ENCODE measurements around the gene RALA.
"Not testable (repeated sequence)": the region's sequence is repeated elsewhere in the genome, so short reads cannot be mapped to it uniquely, and the experiment has no call there.

RALA gene

DNA sequence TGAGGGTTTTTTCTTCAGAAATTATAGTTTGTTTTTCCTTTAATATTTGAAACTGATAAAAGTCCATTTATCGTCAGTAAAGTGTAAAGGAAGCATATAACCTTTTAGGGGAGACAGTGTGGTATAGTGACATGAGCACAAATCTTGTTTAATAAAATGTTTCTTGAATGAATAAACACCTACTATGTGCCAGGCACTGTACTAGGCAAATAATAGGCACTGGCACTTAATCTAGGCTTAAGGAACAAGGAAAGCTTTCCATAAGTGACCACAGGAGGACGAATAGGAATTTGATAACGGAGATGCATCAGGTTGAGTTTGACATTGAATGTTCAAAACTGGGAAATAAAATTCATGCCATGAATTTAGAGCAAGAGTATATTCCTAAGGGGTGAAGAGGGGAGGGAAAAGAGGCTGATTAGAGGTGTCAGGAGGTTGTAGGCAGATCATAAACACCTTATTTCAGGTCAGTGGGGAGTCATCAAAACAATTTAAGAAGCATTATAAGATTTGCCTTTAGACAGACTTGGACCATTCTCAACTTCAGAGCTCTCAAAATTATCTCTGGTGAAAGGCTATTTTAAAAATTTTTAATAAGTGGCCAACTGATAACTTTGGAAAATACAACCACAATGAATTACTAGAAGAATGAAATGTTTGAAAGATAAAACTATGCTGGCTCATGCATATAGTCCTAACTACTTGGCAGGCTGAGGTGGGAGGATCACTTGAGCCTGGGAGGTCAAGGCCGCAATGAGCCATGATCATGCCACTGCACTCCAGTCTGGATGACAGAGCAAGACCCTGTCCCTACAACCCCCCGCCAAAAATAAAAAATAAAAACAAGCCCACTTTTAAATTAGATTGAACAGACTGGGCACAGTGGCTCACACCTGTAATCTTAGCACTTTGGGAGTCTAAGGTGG, 22.4 kb downstream of the RALA start:
- DNase-seq (ENCODE audit: low read depth in 2 of 2): no peak

DNA sequence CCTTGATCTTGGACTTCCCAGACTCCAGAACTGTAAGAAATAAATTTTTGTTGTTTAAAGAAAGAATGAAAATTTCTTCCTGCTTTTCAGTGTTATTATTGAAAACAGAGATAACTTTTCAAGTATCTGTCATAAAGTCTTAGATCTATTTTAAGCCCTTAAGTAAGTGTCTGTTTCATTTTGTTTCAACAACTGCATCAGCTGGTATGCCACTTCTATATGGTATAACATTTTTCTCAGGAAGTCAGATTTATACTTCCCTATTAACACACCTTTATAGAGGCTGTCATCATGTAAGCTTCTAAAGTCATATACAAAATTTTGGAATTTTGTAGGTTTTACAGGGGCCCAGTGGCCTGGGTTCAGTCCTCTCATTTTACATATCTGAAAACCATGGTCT, 24.4 kb downstream of the RALA start:
- no peak for DNase-seq (ENCODE audit: low read depth in 2 of 2)

DNA sequence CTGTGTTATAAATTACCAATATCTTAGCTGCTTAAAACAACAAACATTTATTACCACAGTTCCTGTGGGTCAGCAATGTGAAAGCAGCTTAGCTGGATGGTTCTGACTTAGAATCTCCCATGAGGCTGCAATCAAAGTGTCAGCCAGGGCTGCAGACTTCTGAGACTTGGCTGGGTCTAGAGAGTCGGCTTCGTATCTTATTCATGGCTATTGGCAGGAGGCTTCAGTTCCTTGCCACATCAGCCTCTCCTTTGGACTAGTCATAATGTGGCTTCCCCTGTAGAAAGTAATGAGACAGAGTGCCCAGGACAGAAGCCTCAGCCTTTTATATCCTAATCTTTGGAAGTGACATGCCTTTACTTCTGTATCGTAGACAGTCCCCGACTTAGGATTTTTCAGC, 27.3 kb downstream of the RALA start:
- DNase-seq (ENCODE audit: low read depth in 2 of 2): no peak

DNA sequence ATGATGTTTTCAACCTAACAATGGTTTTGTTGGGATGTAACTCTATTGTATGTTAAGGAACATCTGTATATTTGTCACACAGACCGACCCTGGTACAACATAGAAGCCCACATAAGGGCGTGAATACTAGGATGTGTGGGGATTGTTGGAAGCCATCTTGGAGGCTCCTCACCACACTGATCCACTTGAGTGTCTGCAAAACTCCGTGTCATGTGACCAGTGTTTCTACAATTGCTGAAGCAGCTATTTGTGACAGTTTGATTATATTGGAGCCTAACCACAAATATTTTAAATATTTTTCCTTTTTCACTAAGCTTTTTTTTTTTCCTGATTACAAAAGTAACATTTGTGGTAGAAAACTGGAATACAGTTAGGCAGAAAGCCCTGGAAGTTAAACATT, 27.9 kb downstream of the RALA start:
- no peak for DNase-seq (ENCODE audit: low read depth in 2 of 2)

DNA sequence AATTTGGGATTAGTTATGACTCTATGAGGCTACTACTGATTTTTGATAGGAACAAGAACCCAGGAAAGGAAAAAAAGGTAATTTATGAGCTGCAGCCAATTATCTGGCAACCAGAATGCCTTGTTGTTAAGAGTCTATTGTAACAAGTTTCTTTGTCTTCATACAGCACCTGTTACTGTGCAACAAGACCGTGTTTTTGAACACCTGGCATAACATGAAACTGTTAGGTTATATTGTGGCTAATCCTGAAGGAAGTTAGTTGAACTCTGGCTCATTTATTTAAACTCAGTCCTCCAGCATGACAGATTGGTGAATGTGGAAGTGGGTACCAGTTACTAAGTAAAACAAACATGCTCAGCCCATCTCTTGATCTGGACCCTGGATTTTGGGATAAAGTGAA, 33.0 kb downstream of the RALA start:
- no peak for DNase-seq (ENCODE audit: low read depth in 2 of 2)

DNA sequence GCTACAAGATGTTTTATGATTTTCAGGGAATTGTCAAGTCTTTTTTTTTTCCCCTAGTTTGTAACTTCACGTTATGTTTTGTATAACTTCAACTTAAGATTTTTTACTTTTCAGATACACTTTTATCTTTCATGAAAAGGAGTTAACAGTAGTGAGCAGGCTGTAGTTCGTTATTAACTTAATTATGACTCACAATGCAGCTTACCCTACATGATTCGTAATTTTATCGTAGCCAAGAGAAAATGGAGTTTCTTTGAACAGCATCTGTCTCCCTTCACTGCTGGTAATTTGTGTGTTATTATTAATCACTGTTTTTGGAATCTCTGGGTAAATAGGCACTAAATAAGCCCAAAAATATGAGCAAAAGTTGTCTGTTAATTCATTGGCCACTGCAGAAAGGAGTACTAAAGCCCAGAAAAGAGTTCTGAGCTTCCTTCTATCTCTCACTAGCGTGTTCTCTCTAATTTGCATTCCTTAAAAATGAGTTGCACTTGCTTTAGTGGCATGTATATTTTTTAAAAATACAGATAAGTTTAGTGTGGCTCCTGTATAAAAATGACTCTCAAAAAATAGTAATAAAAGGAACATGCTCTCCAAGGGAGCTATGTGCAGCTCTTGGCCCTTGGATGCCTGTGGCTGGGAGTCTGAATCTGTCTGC, 36.1 kb downstream of the RALA start:
- DNase-seq (ENCODE audit: low read depth in 2 of 2): no peak

DNA sequence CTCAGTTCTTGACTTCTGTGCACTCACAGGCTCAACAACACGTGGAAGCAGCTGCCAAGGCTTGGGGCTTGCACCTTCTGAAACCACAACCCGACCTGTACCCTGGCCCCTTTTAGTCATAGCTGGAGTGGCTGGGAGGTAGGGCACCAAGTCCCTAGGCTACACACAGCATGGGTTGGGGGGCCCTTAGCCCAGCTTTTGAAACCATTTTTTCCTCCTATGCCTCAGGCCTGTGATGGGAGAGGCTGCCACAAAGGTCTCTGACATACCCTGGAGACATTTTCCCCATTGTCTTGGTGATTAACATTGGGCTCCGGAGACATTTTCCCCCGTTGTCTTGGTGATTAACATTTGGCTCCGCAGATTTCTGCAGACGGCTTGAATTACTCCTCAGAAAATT, 38.6 kb downstream of the RALA start:
- no peak for DNase-seq (ENCODE audit: low read depth in 2 of 2)

DNA sequence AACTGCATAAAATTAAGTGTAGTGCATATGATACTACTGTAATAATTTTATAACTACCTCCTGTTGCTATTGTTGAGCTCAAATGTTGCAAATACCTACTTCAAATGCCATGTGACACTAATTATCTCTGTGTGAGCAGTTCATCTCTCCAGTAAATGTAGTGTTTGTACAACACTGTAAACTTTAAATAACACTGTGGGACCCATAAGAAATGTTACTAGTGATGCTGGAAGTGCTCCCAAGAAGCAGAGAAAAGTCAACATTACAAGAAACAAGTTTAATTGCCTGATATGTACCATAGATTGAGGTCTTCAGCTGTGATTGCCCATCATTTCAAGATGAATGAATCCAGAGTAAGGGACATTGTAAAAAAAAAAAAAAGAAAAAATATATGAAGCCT, 39.9 kb downstream of the RALA start:
- no peak for DNase-seq (ENCODE audit: low read depth in 2 of 2)

DNA sequence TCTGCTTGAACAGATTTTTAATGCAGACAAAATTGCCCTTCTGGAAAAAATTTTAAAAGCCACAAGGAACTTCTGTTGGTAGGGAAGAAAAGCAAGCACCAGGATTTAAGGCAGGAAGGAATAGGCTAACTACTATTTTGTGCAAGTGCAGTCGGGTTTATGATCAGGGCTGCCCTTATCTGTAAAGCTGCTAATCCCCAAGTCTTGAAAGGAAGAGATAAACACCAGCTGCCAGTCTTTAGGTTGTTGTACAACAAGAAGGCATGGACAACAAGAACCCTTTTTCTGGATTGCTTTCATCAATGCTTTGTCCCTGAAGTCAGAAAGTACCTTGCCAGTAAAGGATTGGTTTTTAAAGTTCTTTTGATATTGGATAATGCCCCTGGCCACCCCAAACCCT, 40.7 kb downstream of the RALA start:
- no peak for DNase-seq (ENCODE audit: low read depth in 2 of 2)

DNA sequence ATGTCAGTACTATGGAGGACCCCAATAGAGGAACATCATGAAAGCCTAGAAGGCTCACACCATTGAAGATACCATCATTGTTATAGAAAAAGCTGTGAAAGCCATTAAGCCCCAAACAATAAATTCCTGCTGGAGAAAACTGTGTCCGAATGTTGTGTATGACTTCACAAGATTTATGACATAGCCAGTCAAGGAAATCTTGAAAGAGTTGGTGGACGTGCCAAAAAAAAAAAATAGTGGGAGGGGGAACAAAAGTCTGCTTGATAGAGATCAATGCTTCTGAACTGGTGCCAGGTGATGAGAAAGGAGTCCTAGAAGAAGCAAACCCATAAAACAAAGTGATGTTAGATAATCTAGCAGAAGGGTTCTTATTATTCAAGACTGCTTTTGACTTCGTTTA, 41.2 kb downstream of the RALA start:
- DNase-seq (ENCODE audit: low read depth in 2 of 2): no peak

DNA sequence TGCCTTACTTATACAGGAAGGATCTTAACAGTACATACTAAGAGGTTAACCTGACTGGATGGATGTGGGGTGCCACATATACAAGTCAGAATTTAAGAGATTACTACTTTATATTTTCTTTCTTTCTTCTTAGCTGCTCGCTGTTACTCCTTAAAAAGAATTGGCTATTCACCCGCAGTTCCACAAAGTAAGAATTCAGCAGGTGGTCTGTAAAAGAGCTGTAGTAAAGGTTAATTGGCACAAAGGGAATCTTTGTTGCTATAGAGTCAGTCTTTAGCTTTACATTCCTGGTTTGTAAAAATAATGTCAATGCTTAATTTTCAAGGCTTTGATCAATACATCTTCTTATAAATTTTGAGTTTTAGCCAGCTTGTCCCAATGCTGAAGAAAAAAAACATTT, 43.2 kb downstream of the RALA start:
- no peak for DNase-seq (ENCODE audit: low read depth in 2 of 2)

DNA sequence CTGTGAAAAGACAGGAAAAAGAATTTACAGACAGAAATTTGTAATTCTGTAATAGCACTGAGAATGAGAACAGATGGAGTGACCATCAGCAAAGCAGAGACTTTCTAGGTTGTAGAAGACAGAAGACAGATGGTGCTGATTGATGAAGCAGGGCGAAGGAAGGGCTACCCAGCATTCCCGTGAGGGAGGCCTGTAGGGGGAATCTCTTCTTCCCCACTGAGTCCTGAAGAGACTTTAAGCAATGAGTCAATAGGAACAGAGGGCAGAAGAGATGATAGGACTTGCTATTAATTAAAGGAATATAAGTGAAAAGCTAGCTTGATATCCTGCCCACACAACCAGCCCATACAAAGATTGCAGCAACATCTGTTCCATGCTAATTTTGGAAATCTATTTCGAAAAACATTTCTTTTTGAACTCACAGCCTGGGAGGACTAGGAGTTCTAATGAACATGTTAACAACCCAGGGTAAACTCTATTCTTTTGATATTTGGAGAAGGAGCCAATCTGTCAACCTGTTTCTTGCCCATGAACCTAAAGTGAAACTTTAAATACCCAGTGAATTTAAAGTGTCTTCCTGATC, 44.1 kb downstream of the RALA start:
- DNase-seq (ENCODE audit: low read depth in 2 of 2): no peak

DNA sequence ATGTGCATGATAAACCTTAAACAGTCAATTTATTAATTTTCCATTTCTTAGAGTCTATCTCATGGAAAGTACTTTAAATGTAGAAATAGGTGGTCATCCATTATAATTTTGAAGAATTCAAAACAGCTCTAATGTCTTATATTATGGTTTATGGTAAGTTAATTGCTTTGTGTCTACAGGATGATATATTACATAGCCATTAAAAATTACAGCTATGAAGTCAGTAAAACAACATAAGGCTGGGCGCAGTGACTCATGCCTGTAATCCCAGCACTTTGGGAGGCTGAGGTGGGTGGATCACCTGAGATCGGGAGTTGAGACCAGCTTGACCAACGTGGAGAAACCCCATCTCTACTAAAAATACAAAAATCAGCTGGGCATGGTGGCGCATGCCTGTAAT, 44.9 kb downstream of the RALA start:
- not testable (repeated sequence) for DNase-seq (ENCODE audit: low read depth in 2 of 2)

DNA sequence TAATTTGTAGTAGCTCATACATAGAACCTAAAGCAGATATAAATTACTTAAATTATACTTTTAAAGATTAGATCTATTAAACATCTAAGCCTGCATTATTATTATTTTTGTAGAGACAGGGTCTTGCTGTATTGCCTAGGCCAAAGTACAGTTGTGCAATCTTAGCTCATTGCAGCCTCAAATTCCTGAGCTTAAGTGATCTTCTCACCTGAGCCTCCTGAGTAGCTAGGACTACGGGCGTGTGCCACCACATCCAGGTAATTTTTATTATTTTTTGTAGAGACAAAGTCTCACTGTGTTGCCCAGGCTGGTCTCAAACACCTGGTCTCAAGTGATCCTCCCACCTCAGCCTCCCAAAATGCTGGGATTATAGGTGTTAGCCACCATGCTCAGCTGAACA, 46.7 kb downstream of the RALA start:
- no peak for DNase-seq (ENCODE audit: low read depth in 2 of 2)

DNA sequence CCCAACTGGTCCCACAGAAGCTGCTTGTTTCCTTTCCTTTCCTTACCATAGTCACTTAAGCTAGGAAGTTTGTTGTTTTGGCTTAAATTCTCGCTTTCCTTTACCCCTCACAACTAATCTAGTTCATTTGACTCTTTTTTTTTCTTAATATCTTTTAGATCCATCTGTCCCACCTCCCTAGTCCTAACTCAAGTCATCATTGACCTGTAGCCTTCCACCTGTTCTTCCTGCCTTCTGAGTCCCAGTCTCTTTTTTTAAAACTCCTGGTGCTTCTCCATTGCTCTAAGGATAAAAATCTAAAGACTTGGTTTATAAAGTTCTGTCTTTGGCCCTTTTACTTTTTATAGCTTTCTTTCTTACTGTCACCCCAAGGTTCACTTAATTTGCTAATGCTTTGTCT, 47.6 kb downstream of the RALA start:
- DNase-seq (ENCODE audit: low read depth in 2 of 2): no peak

DNA sequence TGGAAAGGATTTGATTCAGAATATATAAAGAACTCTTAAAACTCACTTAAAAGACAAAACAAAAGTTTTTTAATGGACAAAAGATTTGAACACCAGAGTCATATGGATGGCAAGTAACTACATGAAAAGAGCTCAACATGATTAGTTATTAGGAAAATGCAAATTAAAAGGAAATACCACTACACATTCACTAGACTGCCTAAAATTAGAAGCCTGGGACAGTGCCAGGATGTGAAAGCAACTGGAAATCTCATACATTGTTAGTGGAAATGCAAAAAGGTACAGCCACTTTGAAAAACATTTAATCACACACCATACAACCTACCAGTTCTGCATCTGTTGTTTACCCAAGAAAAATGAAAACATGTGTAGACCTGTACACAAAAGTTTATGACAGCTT, 48.8 kb downstream of the RALA start:
- no peak for DNase-seq (ENCODE audit: low read depth in 2 of 2)

DNA sequence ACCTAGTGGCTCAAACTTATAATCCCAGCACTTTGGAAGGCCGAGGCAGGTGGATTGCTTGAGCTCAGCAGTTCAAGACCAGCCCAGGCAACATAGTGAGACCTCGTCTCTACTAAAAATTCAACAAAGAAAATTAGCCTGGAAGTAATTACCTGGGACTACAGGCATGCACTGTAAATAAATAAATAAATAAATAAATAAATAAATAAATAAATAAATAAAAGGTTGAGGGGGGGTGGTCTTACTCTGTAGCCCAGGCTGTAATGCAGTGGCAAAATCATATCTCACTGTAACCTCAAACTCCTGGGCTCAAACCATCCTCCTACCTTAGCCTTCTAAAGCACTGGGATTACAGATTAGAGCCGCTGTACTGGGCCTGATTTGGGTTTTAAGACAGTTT, 50.5 kb downstream of the RALA start:
- no peak for DNase-seq (ENCODE audit: low read depth in 2 of 2)

DNA sequence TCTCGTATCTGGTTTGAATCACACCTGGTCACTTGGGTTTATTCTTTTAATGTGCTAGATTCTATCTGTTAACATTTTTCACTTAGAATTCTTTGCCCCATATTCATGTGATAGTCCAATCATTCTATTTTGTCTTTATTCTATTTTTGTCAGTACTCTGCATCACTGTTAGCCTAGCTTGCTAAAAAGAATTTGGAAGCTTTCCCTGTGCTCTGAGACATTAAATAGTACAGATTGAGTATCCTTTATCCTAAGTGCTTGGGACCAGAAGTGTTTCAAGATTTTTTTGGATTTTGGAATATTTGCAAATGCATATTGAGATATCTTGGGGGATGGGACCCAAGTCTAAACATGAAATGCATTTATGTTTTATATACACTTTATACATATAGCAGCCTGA, 51.0 kb downstream of the RALA start:
- DNase-seq (ENCODE audit: low read depth in 2 of 2): no peak

DNA sequence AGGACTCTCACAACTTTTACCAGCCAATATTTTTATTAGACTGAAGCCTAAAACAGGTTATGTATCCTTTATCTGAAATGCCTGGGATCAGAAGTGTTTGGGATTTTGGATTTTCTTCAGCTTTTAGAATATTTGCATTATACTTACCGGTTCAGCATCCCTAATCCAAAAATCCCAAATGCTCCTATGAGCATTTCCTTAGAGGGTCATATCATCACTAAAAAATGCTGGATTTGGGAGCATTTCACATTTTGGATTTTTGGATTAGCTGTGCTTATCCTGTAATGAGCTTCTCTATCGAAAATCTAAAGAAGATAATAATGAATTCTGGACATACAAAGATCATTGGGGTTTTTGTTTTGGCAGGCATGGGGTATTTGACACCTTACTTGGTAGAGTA, 53.0 kb downstream of the RALA start:
- no peak for DNase-seq (ENCODE audit: low read depth in 2 of 2)

DNA sequence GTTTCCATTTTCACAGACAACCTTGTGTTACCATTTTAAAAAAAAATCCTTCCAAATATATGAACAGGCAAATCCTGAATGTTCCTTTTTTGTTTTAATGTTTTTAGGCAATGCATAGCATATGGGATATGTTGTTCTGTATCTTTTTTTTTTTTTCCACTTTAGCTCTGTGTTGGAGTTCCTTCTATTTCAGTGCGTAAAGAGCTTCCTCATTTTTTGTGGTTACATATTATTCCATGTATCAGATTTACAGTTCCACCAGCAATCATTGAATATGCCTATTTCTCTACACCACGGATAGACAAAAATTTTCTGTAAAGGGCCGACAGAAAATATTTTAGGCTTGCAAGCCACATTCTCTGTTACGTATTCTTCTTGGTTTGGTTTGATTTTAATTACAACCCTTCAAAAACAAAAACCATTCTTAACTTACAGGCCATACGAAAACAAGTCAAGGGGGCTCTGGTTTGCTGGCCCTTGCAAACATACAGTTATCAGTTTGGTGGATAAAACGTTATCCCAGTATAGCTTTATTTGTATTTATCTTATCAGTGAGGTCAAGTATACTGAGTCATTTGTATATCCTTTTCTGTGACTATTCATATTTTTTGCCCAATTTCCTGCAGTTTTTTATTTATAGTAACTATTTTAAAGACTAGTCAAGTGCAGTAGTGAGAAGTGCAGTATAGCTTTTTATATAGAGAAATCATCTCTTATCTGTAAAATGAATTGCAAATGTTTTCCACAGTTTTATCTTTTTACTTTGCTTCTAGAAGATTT, 55.7 kb downstream of the RALA start:
- no peak for DNase-seq (ENCODE audit: low read depth in 2 of 2)

DNA sequence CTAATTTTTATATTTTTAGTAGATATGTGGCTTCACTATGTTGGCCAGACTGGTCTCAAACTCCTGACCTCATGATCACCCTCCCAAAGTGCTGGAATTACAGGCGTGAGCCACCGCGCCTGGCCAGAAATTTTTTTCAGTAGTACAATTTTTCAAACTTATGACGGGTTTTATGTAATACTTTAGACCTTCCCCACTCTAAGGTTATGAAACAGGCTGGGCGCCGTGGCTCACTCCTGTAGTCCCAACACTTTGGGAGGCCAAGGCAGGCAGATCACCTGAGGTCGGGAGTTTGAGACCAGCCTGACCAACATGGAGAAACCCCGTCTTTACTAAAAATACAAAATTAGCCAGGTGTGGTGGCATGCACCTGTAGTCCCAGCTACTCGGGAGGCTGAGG, 56.5 kb downstream of the RALA start:
- DNase-seq (ENCODE audit: low read depth in 2 of 2): not testable (repeated sequence)

DNA sequence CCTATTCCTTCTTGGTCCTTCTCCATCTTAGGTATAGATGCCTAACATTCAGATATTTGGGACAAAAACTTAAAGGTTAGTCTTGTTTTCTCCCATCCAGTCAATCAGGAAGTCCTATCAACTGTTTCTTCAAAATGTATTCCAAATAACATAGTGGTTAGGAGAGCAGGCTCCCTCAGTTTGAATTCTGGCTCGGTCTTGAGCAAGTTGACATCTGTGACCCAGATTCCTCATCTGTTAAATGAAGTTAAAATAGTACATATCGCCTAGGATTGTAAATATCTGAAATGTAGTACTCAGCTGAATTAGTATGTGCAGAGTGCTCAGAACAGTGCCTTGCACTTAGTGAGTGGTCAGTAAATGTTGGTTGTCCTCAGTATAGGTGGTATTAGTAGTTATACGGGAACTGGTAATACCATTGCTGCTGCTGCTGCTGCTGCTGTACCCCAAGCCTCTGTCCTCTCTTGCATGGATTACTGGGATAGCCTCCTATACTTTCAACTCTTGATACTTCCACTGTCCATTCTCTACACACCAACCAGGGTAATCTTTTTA, 58.6 kb downstream of the RALA start:
- no peak for DNase-seq (ENCODE audit: low read depth in 2 of 2)

Measured in stimulated activated CD8-positive, alpha-beta memory T cell treated with anti-CD3 and anti-CD28 coated beads, Interleukin-2, amount 100 ng/mL, for 48 hours (primary cell).